Stomach (tissue), 4 donors: ENCODE results near the gene GTF3C2.

ENCODE experiments used
- CTCF ChIP-seq, 7 experiments: fragments of 450-650 bp in 4 of 7; fragments of 200-600 bp in 3 of 7; sonication (generic) in 3 of 7; IDR thresholded peaks; one replicate each; pipeline ENCODE4 v1.5.1; 2016 to 2019; ENCODE audit warnings: antibody characterized with exemption in 7 of 7, control low read depth in 2 of 7, mild to moderate bottlenecking in 1 of 7
- EP300 ChIP-seq: sonication (generic); formaldehyde crosslinking; IDR thresholded peaks from one replicate; pipeline ENCODE4 v1.6.1; 2017; ENCODE audit warnings: antibody characterized with exemption

GRCh38 chr2:27372937-27373336, 16.4 kb upstream of the GTF3C2 start:
- TF ChIP-seq CTCF (IDR thresholded peaks at IDR 0.05) (no peak), EP300 (no peak)
